GM18909 (cell line): ENCODE data around the gene ZBTB14.

Experiments used
- ATAC-seq: cut with Tn5 transposase; IDR thresholded peaks from one replicate; pipeline ENCODE4 v1.9.1; 2021; ENCODE audit warnings: mild to moderate bottlenecking; ENCODE audit not compliant: unreplicated experiment, poor library complexity

Gene ZBTB14

GRCh38 chr18:5295231-5295920 lies at the start of gene ZBTB14:
TSS of gene ZBTB14 (minus strand) at chr18:5295726. CDS start at chr18:5293246, 2,480 bp downstream.
- ATAC-seq = peak; percentile 41

- ATAC-seq = no peak
Observed at GRCh38 chr18:5339202-5339834, 43.8 kb upstream of the ZBTB14 start.

GRCh38 chr18:5334456-5335075 lies 39.0 kb upstream of the ZBTB14 start:
- ATAC-seq = no peak

GRCh38 chr18:5318061-5318700 lies 22.7 kb upstream of the ZBTB14 start:
- no peak for ATAC-seq

GRCh38 chr18:5317186-5317585 lies 21.7 kb upstream of the ZBTB14 start:
- no peak for ATAC-seq

GRCh38 chr18:5315838-5316237 lies 20.3 kb upstream of the ZBTB14 start:
- no peak for ATAC-seq

- no peak for ATAC-seq
Observed at GRCh38 chr18:5311301-5311989, 15.9 kb upstream of the ZBTB14 start.

GRCh38 chr18:5309888-5310470 lies 14.5 kb upstream of the ZBTB14 start:
- ATAC-seq = peak; percentile 96

GRCh38 chr18:5305835-5306234 lies 10.3 kb upstream of the ZBTB14 start:
- ATAC-seq = no peak

- no peak for ATAC-seq
Observed at GRCh38 chr18:5304232-5304631, 8.7 kb upstream of the ZBTB14 start.

- no peak for ATAC-seq
Observed at GRCh38 chr18:5303636-5304035, 8.1 kb upstream of the ZBTB14 start.

GRCh38 chr18:5302606-5303005 lies 7.1 kb upstream of the ZBTB14 start:
- ATAC-seq = no peak

- no peak for ATAC-seq
Observed at GRCh38 chr18:5300476-5301010, 5.0 kb upstream of the ZBTB14 start.

- ATAC-seq = no peak
Observed at GRCh38 chr18:5298156-5298852, 2.8 kb upstream of the ZBTB14 start.

GRCh38 chr18:5297597-5297996 lies 2.1 kb upstream of the ZBTB14 start:
- ATAC-seq = no peak

- ATAC-seq = peak; percentile 11
Observed at GRCh38 chr18:5296706-5297320, 1.3 kb upstream of the ZBTB14 start.

- peak; percentile 63 for ATAC-seq
Observed at GRCh38 chr18:5295981-5296705, 617 bp upstream of the ZBTB14 start.
